ENCODE data around the gene RIOX2.
A peak's percentile ranks its signal among the peaks of the same experiment; 100 is the strongest.

Gene RIOX2

GRCh38 chr3:97988784-97989568, 16.7 kb upstream of the RIOX2 start:
- no peak for DNase-seq

GRCh38 chr3:97987306-97987705, 15.1 kb upstream of the RIOX2 start:
- no peak for DNase-seq

- DNase-seq = no peak
These were observed 11.8 kb upstream of the RIOX2 start for GRCh38 chr3:97983933-97984491.

GRCh38 chr3:97981886-97982285, 9.7 kb upstream of the RIOX2 start:
- no peak for DNase-seq

- no peak for DNase-seq
These were observed 7.4 kb upstream of the RIOX2 start for GRCh38 chr3:97979610-97980009.

GRCh38 chr3:97975466-97975865, 3.2 kb upstream of the RIOX2 start:
- no peak for DNase-seq

GRCh38 chr3:97974996-97975395, 2.8 kb upstream of the RIOX2 start:
- DNase-seq = no peak

- no peak for DNase-seq
These were observed 745 bp upstream of the RIOX2 start for GRCh38 chr3:97972976-97973375.

GRCh38 chr3:97970956-97971620, 1.1 kb downstream of the RIOX2 start:
- no peak for DNase-seq

- no peak for DNase-seq
These were observed 2.1 kb downstream of the RIOX2 start for GRCh38 chr3:97970156-97970555.

- DNase-seq = no peak
These were observed 2.7 kb downstream of the RIOX2 start for GRCh38 chr3:97969541-97969940.

GRCh38 chr3:97968376-97968775, 3.9 kb downstream of the RIOX2 start:
- DNase-seq = no peak

- DNase-seq = no peak
These were observed 4.3 kb downstream of the RIOX2 start for GRCh38 chr3:97967966-97968365.

GRCh38 chr3:97960993-97961766, 11.1 kb downstream of the RIOX2 start:
- DNase-seq = no peak

- DNase-seq = no peak
These were observed 11.7 kb downstream of the RIOX2 start for GRCh38 chr3:97960551-97960950.

- no peak for DNase-seq
These were observed 12.4 kb downstream of the RIOX2 start for GRCh38 chr3:97959872-97960271.

GRCh38 chr3:97958796-97959195, 13.4 kb downstream of the RIOX2 start:
- DNase-seq = no peak

GRCh38 chr3:97958396-97958795, 13.8 kb downstream of the RIOX2 start:
- DNase-seq = no peak

- peak in 1 of 2 donors; percentile 10 for DNase-seq
These were observed 14.5 kb downstream of the RIOX2 start for GRCh38 chr3:97957617-97958311.

GRCh38 chr3:97956051-97956450, 16.2 kb downstream of the RIOX2 start:
- DNase-seq = no peak

- DNase-seq = no peak
These were observed 17.9 kb downstream of the RIOX2 start for GRCh38 chr3:97954228-97954827.

GRCh38 chr3:97952872-97953271, 19.4 kb downstream of the RIOX2 start:
- no peak for DNase-seq

Measured in CD4-positive, alpha-beta T cell treated with Interleukin-1 beta for 1 hour (primary cell).